ENCODE measurements around the gene SLC7A6. TPM values are rescaled to one million over a fixed set of nuclear protein-coding genes. Genes with fewer than 3 reads are reported as not detected.

Gene SLC7A6
- total and polyA plus RNA-seq, 2 of the 13 experiments (the other 11 are each of a cell fraction or from before 2014, with no cell fraction given), result 35.8 to 70.8 TPM

DNA sequence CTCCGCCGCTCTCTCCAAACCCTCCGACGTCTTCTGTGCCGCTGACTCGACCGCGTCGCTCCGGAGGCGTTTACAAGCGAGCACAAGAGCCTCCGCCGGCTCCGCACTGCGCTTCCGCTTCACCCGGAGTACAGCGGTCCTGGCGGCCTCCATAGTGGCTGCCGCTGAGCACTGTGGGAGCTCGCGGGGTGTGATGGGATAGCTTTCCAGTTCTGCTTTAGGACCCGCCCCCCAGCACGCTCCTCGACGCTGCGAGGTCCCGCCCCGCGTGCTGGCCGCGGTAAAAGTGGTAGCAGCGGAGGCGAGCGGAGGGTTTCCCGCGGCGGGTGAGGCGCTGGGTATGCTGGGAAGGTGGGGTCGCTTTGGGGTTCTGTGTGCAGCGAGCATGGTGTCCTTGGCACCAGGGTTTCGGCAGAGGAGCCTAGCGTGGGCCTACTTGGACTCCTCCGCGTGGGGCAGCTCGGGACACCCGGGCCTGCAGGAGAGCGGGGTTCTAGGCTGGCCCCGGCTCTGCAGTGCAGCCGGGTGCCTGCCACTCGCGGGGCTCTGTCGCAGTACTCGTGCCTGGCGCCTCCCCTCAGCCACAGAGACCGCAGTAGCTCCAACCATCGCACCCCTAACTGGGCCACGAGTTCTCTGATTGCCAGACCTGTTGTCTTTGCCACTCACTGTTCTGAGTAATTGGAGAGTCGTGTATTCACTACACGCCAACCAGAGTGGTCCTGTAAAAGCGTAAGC is 46.6 kb downstream of the SLC7A6 start, which contains the start of the genes PRMT7 and SLC7A6OS (continued):
- TF ChIP-seq KLF15 (CRISPR knock-in tag; IDR thresholded peaks at IDR 0.05; ENCODE audit: borderline replicate concordance), result peak; percentile 99
- TF ChIP-seq CCAR2 (optimal IDR thresholded peaks at IDR 0.05; ENCODE audit: low read depth, low read length), result peak; percentile 75
- TF ChIP-seq ZFAT (CRISPR knock-in tag; conservative IDR thresholded peaks at IDR 0.05), result peak; percentile 95
- no peak; the same call in none of the 2 replicates for TF ChIP-seq ZFP1 (CRISPR knock-in tag; IDR thresholded peaks at IDR 0.05)
- TF ChIP-seq, protein P1, sequence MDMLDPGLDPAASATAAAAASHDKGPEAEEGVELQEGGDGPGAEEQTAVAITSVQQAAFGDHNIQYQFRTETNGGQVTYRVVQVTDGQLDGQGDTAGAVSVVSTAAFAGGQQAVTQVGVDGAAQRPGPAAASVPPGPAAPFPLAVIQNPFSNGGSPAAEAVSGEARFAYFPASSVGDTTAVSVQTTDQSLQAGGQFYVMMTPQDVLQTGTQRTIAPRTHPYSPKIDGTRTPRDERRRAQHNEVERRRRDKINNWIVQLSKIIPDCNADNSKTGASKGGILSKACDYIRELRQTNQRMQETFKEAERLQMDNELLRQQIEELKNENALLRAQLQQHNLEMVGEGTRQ (IDR thresholded peaks at IDR 0.05; ENCODE audit: low read depth, low read length), result peak; percentile 3; the same call in 1 of the 2 replicates
- TF ChIP-seq, protein P1 (CRISPR knock-in tag; IDR thresholded peaks at IDR 0.05; ENCODE audit: borderline replicate concordance), result peak; percentile 73; the same call in 1 of the 2 replicates
- TF ChIP-seq, protein P2, sequence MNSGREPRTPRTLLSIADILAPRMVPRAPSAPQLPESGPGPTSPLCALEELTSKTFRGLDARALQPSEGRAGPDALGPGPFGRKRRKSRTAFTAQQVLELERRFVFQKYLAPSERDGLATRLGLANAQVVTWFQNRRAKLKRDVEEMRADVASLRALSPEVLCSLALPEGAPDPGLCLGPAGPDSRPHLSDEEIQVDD (CRISPR knock-in tag; IDR thresholded peaks at IDR 0.05; ENCODE audit: borderline replicate concordance), result peak; percentile 98; the same call in 1 of the 2 replicates
- peak; percentile 100 for TF ChIP-seq ZNF33B (CRISPR knock-in tag; IDR thresholded peaks at IDR 0.05)
- peak; percentile 99 for TF ChIP-seq MED13 (CRISPR knock-in tag; IDR thresholded peaks at IDR 0.05)
- TF ChIP-seq, protein P3, sequence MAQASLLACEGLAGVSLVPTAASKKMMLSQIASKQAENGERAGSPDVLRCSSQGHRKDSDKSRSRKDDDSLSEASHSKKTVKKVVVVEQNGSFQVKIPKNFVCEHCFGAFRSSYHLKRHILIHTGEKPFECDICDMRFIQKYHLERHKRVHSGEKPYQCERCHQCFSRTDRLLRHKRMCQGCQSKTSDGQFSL (CRISPR knock-in tag; IDR thresholded peaks at IDR 0.05), result peak; percentile 95
- peak; percentile 89; the same call in 1 of the 2 replicates for TF ChIP-seq BRD4 (CRISPR knock-in tag; IDR thresholded peaks at IDR 0.05)
- TF ChIP-seq PCBP1 (IDR thresholded peaks at IDR 0.05; ENCODE audit: borderline replicate concordance, low read depth, low read length), result peak; percentile 91
- TF ChIP-seq THYN1 (CRISPR knock-in tag; IDR thresholded peaks at IDR 0.05; ENCODE audit: borderline replicate concordance, low read depth), result 0 out of 2 replicates have a peak, but pooled peaks have one; percentile 75
- TF ChIP-seq ZNF773 (CRISPR knock-in tag; IDR thresholded peaks at IDR 0.05; ENCODE audit: borderline replicate concordance), result peak; percentile 99
- peak; percentile 100 for TF ChIP-seq ARID2 (CRISPR knock-in tag; IDR thresholded peaks at IDR 0.05; ENCODE audit: borderline replicate concordance)
- TF ChIP-seq, protein P4, sequence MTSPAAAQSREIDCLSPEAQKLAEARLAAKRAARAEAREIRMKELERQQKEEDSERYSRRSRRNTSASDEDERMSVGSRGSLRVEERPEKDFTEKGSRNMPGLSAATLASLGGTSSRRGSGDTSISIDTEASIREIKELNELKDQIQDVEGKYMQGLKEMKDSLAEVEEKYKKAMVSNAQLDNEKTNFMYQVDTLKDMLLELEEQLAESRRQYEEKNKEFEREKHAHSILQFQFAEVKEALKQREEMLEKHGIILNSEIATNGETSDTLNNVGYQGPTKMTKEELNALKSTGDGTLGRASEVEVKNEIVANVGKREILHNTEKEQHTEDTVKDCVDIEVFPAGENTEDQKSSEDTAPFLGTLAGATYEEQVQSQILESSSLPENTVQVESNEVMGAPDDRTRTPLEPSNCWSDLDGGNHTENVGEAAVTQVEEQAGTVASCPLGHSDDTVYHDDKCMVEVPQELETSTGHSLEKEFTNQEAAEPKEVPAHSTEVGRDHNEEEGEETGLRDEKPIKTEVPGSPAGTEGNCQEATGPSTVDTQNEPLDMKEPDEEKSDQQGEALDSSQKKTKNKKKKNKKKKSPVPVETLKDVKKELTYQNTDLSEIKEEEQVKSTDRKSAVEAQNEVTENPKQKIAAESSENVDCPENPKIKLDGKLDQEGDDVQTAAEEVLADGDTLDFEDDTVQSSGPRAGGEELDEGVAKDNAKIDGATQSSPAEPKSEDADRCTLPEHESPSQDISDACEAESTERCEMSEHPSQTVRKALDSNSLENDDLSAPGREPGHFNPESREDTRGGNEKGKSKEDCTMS (CRISPR knock-in tag; conservative IDR thresholded peaks at IDR 0.05), result 0 out of 2 replicates have a peak, but pooled peaks have one; percentile 29
- TF ChIP-seq, protein P5, sequence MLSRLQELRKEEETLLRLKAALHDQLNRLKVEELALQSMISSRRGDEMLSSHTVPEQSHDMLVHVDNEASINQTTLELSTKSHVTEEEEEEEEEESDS (CRISPR knock-in tag; IDR thresholded peaks at IDR 0.05; ENCODE audit: borderline replicate concordance), result peak; percentile 98
- TF ChIP-seq RAD21 (CRISPR knock-in tag; IDR thresholded peaks at IDR 0.05), result peak; percentile 66
- TF ChIP-seq, protein P6, sequence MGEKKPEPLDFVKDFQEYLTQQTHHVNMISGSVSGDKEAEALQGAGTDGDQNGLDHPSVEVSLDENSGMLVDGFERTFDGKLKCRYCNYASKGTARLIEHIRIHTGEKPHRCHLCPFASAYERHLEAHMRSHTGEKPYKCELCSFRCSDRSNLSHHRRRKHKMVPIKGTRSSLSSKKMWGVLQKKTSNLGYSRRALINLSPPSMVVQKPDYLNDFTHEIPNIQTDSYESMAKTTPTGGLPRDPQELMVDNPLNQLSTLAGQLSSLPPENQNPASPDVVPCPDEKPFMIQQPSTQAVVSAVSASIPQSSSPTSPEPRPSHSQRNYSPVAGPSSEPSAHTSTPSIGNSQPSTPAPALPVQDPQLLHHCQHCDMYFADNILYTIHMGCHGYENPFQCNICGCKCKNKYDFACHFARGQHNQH (CRISPR knock-in tag; IDR thresholded peaks at IDR 0.05), result peak; percentile 100
- peak; percentile 99 for TF ChIP-seq ISX (CRISPR knock-in tag; conservative IDR thresholded peaks at IDR 0.05)
